Panc1 (cell line): Measurements from ENCODE around the gene SLC25A41. TPM values are rescaled to one million over a fixed set of nuclear protein-coding genes. Genes with fewer than 3 reads are reported as not detected.
"Not testable (repeated sequence)": the region's sequence is repeated elsewhere in the genome, so short reads cannot be mapped to it uniquely, and the experiment has no call there.

ENCODE experiments used
- ATAC-seq: fragments of 200-7000 bp; cut with Tn5 transposase; 2 replicates; pipeline ENCODE4 v1.9.1; 2020; ENCODE audit warnings: mild to moderate bottlenecking, moderate library complexity
- BruUV-seq: library from RNA; stranded (reverse); fragments of 400-500 nt; replicated peaks from 2 replicates; lab custom pipeline; 2021; lab: Mats Ljungman, UMichigan
- CTCF ChIA-PET: fragments of 300-600 bp; sonication (Branson Sonifier 250); formaldehyde crosslinking; loops from one replicate; lab custom pipeline; 2022; ENCODE audit warnings: antibody characterized with exemption; lab: Charles Lee
- POLR2A ChIA-PET: fragments of 300-600 bp; sonication (Branson Sonifier 250); formaldehyde crosslinking; loops from one replicate; lab custom pipeline; 2022; ENCODE audit warnings: antibody characterized with exemption; lab: Charles Lee
- DNase-seq: peaks from one replicate; pipeline ENCODE4 v3.0.0-alpha.2; 2010; ENCODE audit warnings: low read depth, low spot score
- H3K27ac ChIP-seq: 2 replicates; pipeline ENCODE4 v1.5.1; 2011; ENCODE audit warnings: mild to moderate bottlenecking, low read length, inconsistent platforms
- H3K27me3 ChIP-seq: fragments of 200-500 bp; sonication (Bioruptor generic); 2 replicates; pipeline ENCODE4 v1.6.0; 2014; ENCODE audit warnings: low read length, inconsistent platforms; ENCODE audit not compliant: control insufficient read depth, insufficient read depth
- H3K36me3 ChIP-seq: fragments of 200-500 bp; sonication (Bioruptor generic); 2 replicates; pipeline ENCODE4 v1.5.1; 2014; ENCODE audit warnings: inconsistent platforms, mild to moderate bottlenecking, low read length, moderate library complexity; ENCODE audit not compliant: control insufficient read depth, insufficient read depth
- H3K4me1 ChIP-seq: 2 replicates; pipeline ENCODE4 v1.5.1; 2011; ENCODE audit warnings: inconsistent platforms, mild to moderate bottlenecking, low read length, moderate library complexity; ENCODE audit not compliant: control insufficient read depth, insufficient read depth
- H3K4me3 ChIP-seq, 2 experiments: 2 replicates each; pipeline ENCODE4 v1.5.1; 2011 to 2012; ENCODE audit warnings: low read depth in 2 of 2, low read length in 2 of 2, mild to moderate bottlenecking in 2 of 2, inconsistent platforms in 1 of 2, moderate library complexity in 1 of 2
- H3K9me3 ChIP-seq: fragments of 200-500 bp; sonication (Bioruptor generic); 2 replicates; pipeline ENCODE4 v1.5.1; 2014; ENCODE audit warnings: low read depth, mild to moderate bottlenecking, inconsistent platforms, low read length, moderate library complexity; ENCODE audit not compliant: control insufficient read depth, insufficient read depth
- CTCF ChIP-seq: fragments of 450-650 bp; IDR thresholded peaks from 2 replicates; pipeline ENCODE4 v1.5.1; 2017; ENCODE audit warnings: mild to moderate bottlenecking
- POLR2AphosphoS5 ChIP-seq: IDR thresholded peaks from 2 replicates; pipeline ENCODE4 v1.6.1; 2012; ENCODE audit warnings: mild to moderate bottlenecking, low read depth, low read length, moderate library complexity
- REST ChIP-seq, 2 experiments: IDR thresholded peaks; 2 replicates each; pipeline ENCODE4 v1.6.1; 2011 to 2012; ENCODE audit warnings: low read depth in 2 of 2, control low read depth in 1 of 2, low read length in 1 of 2, mild to moderate bottlenecking in 1 of 2, moderate library complexity in 1 of 2; ENCODE audit not compliant: insufficient read depth in 1 of 2
- SIN3A ChIP-seq: IDR thresholded peaks from 2 replicates; pipeline ENCODE4 v1.6.1; 2012; ENCODE audit warnings: low read depth, mild to moderate bottlenecking, low read length, moderate library complexity, borderline replicate concordance; ENCODE audit not compliant: insufficient read depth
- TCF7L2 ChIP-seq: IDR thresholded peaks from 2 replicates; pipeline ENCODE4 v1.6.1; 2011; ENCODE audit warnings: mild to moderate bottlenecking, low read depth, low read length, inconsistent platforms
- in situ Hi-C: cut with HindIII; loops from 2 replicates; pipeline ENCODE4 v1.10.0; 2016; ENCODE audit warnings: low sequenced_read_pairs, low pct_unique_long_range_greater_than_20kb
- intact Hi-C: fragments of 100-400 bp; cut with micrococcal nuclease; formaldehyde crosslinking; loops from one replicate; pipeline ENCODE4 v1.10.0; 2022; ENCODE audit not compliant: unreplicated experiment
- total RNA-seq: library from RNA; stranded (reverse); gene quantifications from one replicate; pipeline ENCODE4 v1.2.1, GENCODE V29; 2021; ENCODE audit not compliant: unreplicated experiment

Gene SLC25A41
- total RNA-seq, 1 experiment from 2014 or later: 0.21 TPM

- Histone ChIP-seq H3K4me3 (no peak overlapping the region), H3K27me3 (no peaks in the 10 kb centered on the region), H3K9me3 (no peaks in the 10 kb centered on the region), H3K27ac (no peak overlapping the region), H3K4me1 (no peaks in the 10 kb centered on the region), H3K36me3 (no peaks in the 10 kb centered on the region)
- intact Hi-C loops: no loop called here
- in situ Hi-C loops: no loop called here
- DNase-seq (no peak), ATAC-seq (no peak)
- no TSS peak for BruUV-seq
- CTCF ChIA-PET: no interaction called here
- no peak for TF ChIP-seq SIN3A
- POLR2A ChIA-PET: no interaction called here
Observed at GRCh38 chr19:6402837-6403608, 30.5 kb downstream of the SLC25A41 start.

- no peaks in the 10 kb centered on the region for H3K27me3 ChIP-seq
- BruUV-seq: no TSS peak
Observed at GRCh38 chr19:6402058-6402457, 31.5 kb downstream of the SLC25A41 start.

GRCh38 chr19:6400062-6400944 lies 33.3 kb downstream of the SLC25A41 start:
- H3K27ac ChIP-seq, ATAC-seq, BruUV-seq, DNase-seq, in situ Hi-C loops, intact Hi-C loops, H3K4me3 ChIP-seq, POLR2A ChIA-PET, H3K4me1 ChIP-seq, H3K27me3 ChIP-seq, H3K36me3 ChIP-seq, H3K9me3 ChIP-seq, CTCF ChIA-PET: not testable (repeated sequence)

More at GRCh38 chr19:6402058-6402457, 31.5 kb downstream of the SLC25A41 start:
- TF ChIP-seq CTCF (no peak), POLR2AphosphoS5 (no peak), TCF7L2 (no peak), REST (IDR thresholded peaks at IDR 0.05; ENCODE audit: insufficient read depth in 1 of 2, low read depth in 2 of 2, low read length in 1 of 2) (no peak), SIN3A (no peak)
- ChIA-PET POLR2A (no interaction called here), CTCF (no interaction called here)
- Histone ChIP-seq H3K36me3 (no peaks in the 10 kb centered on the region), H3K9me3 (no peaks in the 10 kb centered on the region), H3K4me3 (no peak overlapping the region), H3K27ac (no peak overlapping the region), H3K4me1 (no peaks in the 10 kb centered on the region)
- no peak for ATAC-seq
- DNase-seq: no peak
- in situ Hi-C loops: no loop called here
- intact Hi-C loops: no loop called here
